ENCODE results near the gene MMP11. TPM values are rescaled to one million over a fixed set of nuclear protein-coding genes. Genes with fewer than 3 reads are reported as not detected.

Gene MMP11
- polyA plus RNA-seq, 3 donors = not detected

- H3K27ac ChIP-seq (ENCODE audit: low read depth in 1 of 2, low read length in 2 of 2) = no peak overlapping the region
- H3K4me1 ChIP-seq (ENCODE audit: control insufficient read depth in 1 of 2, insufficient read depth in 2 of 2, low read length in 2 of 2) = peaks cover 18 to 21% of the 10 kb centered on the region in 2 donors
- Mint-ChIP-seq H3K9me3 (no peaks in the 10 kb centered on the region), H3K4me1 (peaks cover 31% of the 10 kb centered on the region), H3K36me3 (peaks cover 3 to 8% of the 10 kb centered on the region in 2 donors), H3K27me3 (ENCODE audit: low read depth in 3 of 3) (peaks cover 2 to 3% (median 2%) of the 10 kb centered on the region in 3 donors), H3K27ac (peak overlapping the region in 1 of 7 donors; percentile 22), H3K4me3 (no peak overlapping the region)
- H3K9me3 ChIP-seq (replicated peaks in 1 of 2; ENCODE audit: control insufficient read depth in 1 of 2, insufficient read depth in 1 of 2, low read length in 2 of 2) = no peaks in the 10 kb centered on the region
- no peak for DNase-seq
- no peak overlapping the region for H3K4me3 ChIP-seq (replicated peaks in 1 of 3; ENCODE audit: low read depth in 2 of 3, low read length in 3 of 3)
- peaks cover 0 to 8% of the 10 kb centered on the region in 2 donors for H3K36me3 ChIP-seq (replicated peaks in 1 of 2; ENCODE audit: control insufficient read depth in 1 of 2, insufficient read depth in 2 of 2, low read length in 2 of 2)
- H2AFZ ChIP-seq (ENCODE audit: insufficient read depth, low read depth, low read length, poor library complexity, severe bottlenecking) = no peak overlapping the region
- 93% methylated on average over 4 of the region's 6 CpGs for WGBS (ENCODE audit: insufficient coverage)
- no peak overlapping the region for H3K9ac ChIP-seq (ENCODE audit: insufficient read depth, low read length, poor library complexity, severe bottlenecking)
- no peaks in the 10 kb centered on the region for H3K27me3 ChIP-seq (ENCODE audit: control insufficient read depth in 2 of 2, insufficient read depth in 2 of 2, low read length in 2 of 2)
- no peaks in the 10 kb centered on the region for H3K79me2 ChIP-seq (ENCODE audit: insufficient read depth, low read length)
- intact Hi-C loops (cut with micrococcal nuclease) = no loop called here
- no peak for TF ChIP-seq CTCF (IDR thresholded peaks at IDR 0.05)
- no peaks in the 10 kb centered on the region for H4K20me1 ChIP-seq (ENCODE audit: insufficient read depth, low read length)
- no peak overlapping the region for H3K4me2 ChIP-seq (replicated peaks; ENCODE audit: extremely low read depth, low read length, poor library complexity, severe bottlenecking)
Measured at GRCh38 chr22:23760056-23760455, 12.6 kb upstream of the MMP11 start.

- no peak for DNase-seq
- Histone ChIP-seq H2AFZ (ENCODE audit: insufficient read depth, low read depth, low read length, poor library complexity, severe bottlenecking) (peak within 1 kb of the TSS; percentile 75), H3K4me3 (replicated peaks in 1 of 3; ENCODE audit: low read depth in 2 of 3, low read length in 3 of 3) (peak within 1 kb of the TSS; percentile 24 to 70 (median 34)), H3K79me2 (ENCODE audit: insufficient read depth, low read length) (peaks cover 9% of the 10 kb centered on the region), H3K9me3 (replicated peaks in 1 of 2; ENCODE audit: control insufficient read depth in 1 of 2, insufficient read depth in 1 of 2, low read length in 2 of 2) (no peaks in the 10 kb centered on the region), H3K4me1 (ENCODE audit: control insufficient read depth in 1 of 2, insufficient read depth in 2 of 2, low read length in 2 of 2) (peaks cover 26 to 39% of the 10 kb centered on the region in 2 donors), H4K20me1 (ENCODE audit: insufficient read depth, low read length) (no peaks in the 10 kb centered on the region), H3K4me2 (replicated peaks; ENCODE audit: extremely low read depth, low read length, poor library complexity, severe bottlenecking) (peak within 1 kb of the TSS; percentile 82), H3K27me3 (ENCODE audit: control insufficient read depth in 2 of 2, insufficient read depth in 2 of 2, low read length in 2 of 2) (no peaks in the 10 kb centered on the region), H3K36me3 (replicated peaks in 1 of 2; ENCODE audit: control insufficient read depth in 1 of 2, insufficient read depth in 2 of 2, low read length in 2 of 2) (peaks cover 0 to 15% of the 10 kb centered on the region in 2 donors), H3K27ac (ENCODE audit: low read depth in 1 of 2, low read length in 2 of 2) (no peak within 1 kb of the TSS), H3K9ac (ENCODE audit: insufficient read depth, low read length, poor library complexity, severe bottlenecking) (peak within 1 kb of the TSS; percentile 50)
- intact Hi-C loops (cut with micrococcal nuclease) = no loop called here
- WGBS (ENCODE audit: insufficient coverage) = 13% methylated on average over 12 of the region's 23 CpGs
- peaks cover 11 to 13% of the 10 kb centered on the region in 2 donors for H3K36me3 Mint-ChIP-seq
- TF ChIP-seq CTCF (IDR thresholded peaks at IDR 0.05) = no peak
- peaks cover 46% of the 10 kb centered on the region for H3K4me1 Mint-ChIP-seq
- H3K27ac Mint-ChIP-seq = peak within 1 kb of the TSS in 2 of 7 donors; percentile 25 to 31
- H3K9me3 Mint-ChIP-seq = peaks cover 0 to under 1% (median 0%) of the 10 kb centered on the region in 7 donors
- peaks cover 0 to 2% (median 0%) of the 10 kb centered on the region in 3 donors for H3K27me3 Mint-ChIP-seq (ENCODE audit: low read depth in 3 of 3)
- H3K4me3 Mint-ChIP-seq = peak within 1 kb of the TSS; percentile 70 to 86
Measured at GRCh38 chr22:23762842-23763578, 9.6 kb upstream of the MMP11 start, which contains the start of gene C22orf15. C22orf15 (plus strand) TSS chr22:23762990; CDS start chr22:23763307, 317 bp downstream.

All from CD14-positive monocyte (primary cell).